ENCODE results near the gene OR12D1.

DNA sequence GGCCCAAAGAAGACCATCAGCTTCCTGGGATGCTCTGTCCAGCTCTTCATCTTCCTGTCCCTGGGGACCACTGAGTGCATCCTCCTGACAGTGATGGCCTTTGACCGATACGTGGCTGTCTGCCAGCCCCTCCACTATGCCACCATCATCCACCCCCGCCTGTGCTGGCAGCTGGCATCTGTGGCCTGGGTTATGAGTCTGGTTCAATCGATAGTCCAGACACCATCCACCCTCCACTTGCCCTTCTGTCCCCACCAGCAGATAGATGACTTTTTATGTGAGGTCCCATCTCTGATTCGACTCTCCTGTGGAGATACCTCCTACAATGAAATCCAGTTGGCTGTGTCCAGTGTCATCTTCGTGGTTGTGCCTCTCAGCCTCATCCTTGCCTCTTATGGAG is 47.3 kb downstream of the OR12D1 start:
- TF ChIP-seq, protein P1, sequence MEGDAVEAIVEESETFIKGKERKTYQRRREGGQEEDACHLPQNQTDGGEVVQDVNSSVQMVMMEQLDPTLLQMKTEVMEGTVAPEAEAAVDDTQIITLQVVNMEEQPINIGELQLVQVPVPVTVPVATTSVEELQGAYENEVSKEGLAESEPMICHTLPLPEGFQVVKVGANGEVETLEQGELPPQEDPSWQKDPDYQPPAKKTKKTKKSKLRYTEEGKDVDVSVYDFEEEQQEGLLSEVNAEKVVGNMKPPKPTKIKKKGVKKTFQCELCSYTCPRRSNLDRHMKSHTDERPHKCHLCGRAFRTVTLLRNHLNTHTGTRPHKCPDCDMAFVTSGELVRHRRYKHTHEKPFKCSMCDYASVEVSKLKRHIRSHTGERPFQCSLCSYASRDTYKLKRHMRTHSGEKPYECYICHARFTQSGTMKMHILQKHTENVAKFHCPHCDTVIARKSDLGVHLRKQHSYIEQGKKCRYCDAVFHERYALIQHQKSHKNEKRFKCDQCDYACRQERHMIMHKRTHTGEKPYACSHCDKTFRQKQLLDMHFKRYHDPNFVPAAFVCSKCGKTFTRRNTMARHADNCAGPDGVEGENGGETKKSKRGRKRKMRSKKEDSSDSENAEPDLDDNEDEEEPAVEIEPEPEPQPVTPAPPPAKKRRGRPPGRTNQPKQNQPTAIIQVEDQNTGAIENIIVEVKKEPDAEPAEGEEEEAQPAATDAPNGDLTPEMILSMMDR (conservative IDR thresholded peaks at IDR 0.05; ENCODE audit: low read length): no peak
- no peak for TF ChIP-seq EZH2phosphoT487 (IDR thresholded peaks at IDR 0.05; ENCODE audit: borderline replicate concordance)
